ENCODE data around the gene AP4E1. TPM values are rescaled to one million over a fixed set of nuclear protein-coding genes. Genes with fewer than 3 reads are reported as not detected.

Gene AP4E1
- total and polyA plus RNA-seq, 5 donors, result 2.5 to 10.6 (median 7.1) TPM

DNA sequence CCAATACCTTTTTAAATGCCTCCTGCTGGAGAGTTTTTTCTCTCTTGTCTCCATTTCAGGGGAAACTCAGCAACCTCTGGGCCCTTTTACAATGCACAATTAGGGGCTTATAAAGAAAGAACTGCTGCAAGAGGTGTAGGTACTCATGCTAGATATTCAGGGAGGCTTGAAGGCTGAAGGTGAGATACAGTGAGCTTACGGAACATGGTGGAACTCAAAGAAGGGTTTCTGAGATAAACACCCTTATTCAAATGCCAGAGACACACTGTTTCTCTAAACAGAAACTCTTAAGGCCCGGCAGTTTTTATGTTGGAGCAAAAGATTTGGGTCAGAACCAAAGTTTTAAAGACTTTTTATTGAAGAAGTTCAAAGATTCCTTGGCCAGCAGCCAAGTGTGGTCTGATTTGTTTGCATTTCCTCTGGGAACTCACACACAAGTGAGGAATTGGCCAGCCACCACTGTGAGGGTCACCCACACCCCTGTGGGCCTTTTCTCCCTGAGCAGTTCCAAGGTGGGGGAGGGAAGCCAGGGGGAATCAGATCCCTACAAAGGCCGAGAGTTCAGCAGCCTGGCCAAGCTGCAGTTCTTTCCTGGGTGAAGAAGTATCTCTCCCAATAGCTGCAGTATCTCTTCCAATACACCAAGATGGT is 138.4 kb downstream of the AP4E1 start:
- ATAC-seq, result no peak
- DNase-seq, result peak; percentile 35 to 76 (median 61)
- Histone ChIP-seq H3K4me1 (ENCODE audit: control insufficient read depth, insufficient read depth, low read length) (peaks cover 7% of the 10 kb centered on the region), H3K27me3 (ENCODE audit: control insufficient read depth, insufficient read depth) (no peaks in the 10 kb centered on the region), H3K9me3 (ENCODE audit: control insufficient read depth, low read length) (no peaks in the 10 kb centered on the region), H3K27ac (ENCODE audit: low read length) (no peak overlapping the region), H3K4me3 (ENCODE audit: low read length) (no peak overlapping the region)
- intact Hi-C loops (cut with DNase I), result no loop called here
- 46% methylated on average over 3 of the region's 3 CpGs for WGBS

DNA sequence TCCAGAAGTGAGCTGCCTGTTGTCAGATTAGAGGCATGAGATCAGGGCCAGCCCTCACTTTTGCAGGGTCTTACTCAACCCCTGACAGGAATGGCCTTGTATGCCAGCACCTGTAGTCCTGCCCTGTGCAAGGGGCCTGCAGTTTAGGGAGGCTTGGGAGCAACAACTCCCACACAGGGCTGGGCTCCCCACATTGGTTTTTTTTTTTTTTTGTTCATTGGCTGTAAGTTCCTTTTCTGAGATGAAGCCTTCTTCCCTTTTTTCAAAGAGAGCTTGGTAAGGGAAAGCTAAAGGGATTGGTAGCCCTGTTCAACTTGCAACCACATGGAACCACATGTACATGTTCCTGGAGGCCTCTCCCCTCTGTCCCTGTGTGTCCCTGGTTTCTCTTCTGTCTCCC is 139.8 kb downstream of the AP4E1 start:
- ATAC-seq (no peak), DNase-seq (no peak)
- H3K9me3 ChIP-seq (ENCODE audit: control insufficient read depth, low read length), result no peaks in the 10 kb centered on the region
- no peak overlapping the region for H3K4me3 ChIP-seq (ENCODE audit: low read length)
- intact Hi-C loops (cut with DNase I), result no loop called here
- peaks cover 15% of the 10 kb centered on the region for H3K4me1 ChIP-seq (ENCODE audit: control insufficient read depth, insufficient read depth, low read length)
- H3K27me3 ChIP-seq (ENCODE audit: control insufficient read depth, insufficient read depth), result no peaks in the 10 kb centered on the region
- no peak overlapping the region for H3K27ac ChIP-seq (ENCODE audit: low read length)

DNA sequence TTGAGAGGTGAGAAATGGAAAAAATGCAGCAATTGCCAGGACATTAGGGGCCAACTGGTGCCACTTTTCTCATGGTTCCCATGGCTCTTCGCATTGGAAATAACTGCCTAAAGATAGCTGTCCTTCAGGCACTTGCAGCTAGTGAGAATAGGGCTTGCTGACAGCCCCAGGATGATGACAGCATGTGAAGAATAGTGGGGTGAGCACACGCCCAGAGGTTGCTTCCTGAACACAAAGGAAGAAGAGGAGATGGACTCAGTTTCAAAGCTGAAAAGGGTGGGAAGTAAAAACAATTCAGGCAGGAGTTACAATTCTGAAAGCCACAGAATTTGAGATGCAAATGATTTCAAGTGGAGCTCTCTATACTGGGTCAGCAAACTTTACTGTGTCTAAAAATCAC is 140.6 kb downstream of the AP4E1 start:
- H3K27me3 ChIP-seq (ENCODE audit: control insufficient read depth, insufficient read depth), result no peaks in the 10 kb centered on the region
- peaks cover 15% of the 10 kb centered on the region for H3K4me1 ChIP-seq (ENCODE audit: control insufficient read depth, insufficient read depth, low read length)
- no peak overlapping the region for H3K4me3 ChIP-seq (ENCODE audit: low read length)
- intact Hi-C loops (cut with DNase I), result no loop called here
- no peak overlapping the region for H3K27ac ChIP-seq (ENCODE audit: low read length)
- no peaks in the 10 kb centered on the region for H3K9me3 ChIP-seq (ENCODE audit: control insufficient read depth, low read length)
- DNase-seq (no peak), ATAC-seq (peak in 1 of 2 donors; percentile 47)
- 58% methylated on average over 2 of the region's 2 CpGs for WGBS

DNA sequence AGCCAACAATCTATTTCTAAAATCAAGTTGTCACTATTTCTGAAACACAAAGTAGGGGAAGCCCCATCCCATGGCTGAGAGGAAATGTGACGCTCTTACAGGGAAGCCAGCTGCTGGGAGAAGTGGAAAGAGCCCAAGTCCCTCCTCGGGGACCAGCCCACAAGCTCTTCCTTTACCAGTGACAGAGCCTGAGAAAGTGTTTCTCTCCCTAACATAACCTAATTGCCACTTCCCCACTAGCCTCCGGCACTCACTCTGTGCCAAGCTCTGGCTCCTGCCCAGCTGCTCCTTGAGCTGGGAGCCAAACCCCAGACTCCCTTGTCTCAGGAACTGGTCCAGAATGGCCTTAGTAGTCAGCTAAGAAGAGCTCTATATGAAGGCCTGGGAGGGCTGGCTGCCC is 143.3 kb downstream of the AP4E1 start:
- no peak overlapping the region for H3K4me3 ChIP-seq (ENCODE audit: low read length)
- H3K9me3 ChIP-seq (ENCODE audit: control insufficient read depth, low read length), result no peaks in the 10 kb centered on the region
- H3K27ac ChIP-seq (ENCODE audit: low read length), result no peak overlapping the region
- DNase-seq (peak; percentile 71 to 89 (median 88)), ATAC-seq (peak; percentile 87 to 91)
- peaks cover 15% of the 10 kb centered on the region for H3K4me1 ChIP-seq (ENCODE audit: control insufficient read depth, insufficient read depth, low read length)
- 15% methylated on average over 3 of the region's 3 CpGs for WGBS
- H3K27me3 ChIP-seq (ENCODE audit: control insufficient read depth, insufficient read depth), result no peaks in the 10 kb centered on the region
- intact Hi-C loops (cut with DNase I), result no loop called here

DNA sequence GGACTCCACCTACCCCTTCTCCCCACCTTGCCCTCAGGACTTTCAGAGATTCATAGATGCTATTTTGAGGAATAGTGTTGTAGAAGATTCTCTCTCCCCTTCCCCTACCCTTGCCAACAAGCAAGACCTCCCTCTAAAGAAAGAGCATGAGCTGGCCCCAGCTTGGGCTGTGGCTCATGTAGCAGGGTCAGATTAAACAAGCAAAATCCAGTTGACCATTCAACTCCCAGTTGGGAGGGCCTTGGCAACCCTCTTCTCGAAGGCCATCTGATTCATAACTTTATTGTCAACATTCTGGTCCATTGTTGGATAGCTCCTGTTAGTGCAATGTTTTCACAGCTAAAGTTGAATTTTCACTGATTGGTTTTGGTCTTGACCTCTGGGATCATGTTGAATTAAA is 145.1 kb downstream of the AP4E1 start:
- intact Hi-C loops (cut with DNase I), result no loop called here
- Histone ChIP-seq H3K4me3 (ENCODE audit: low read length) (no peak overlapping the region), H3K4me1 (ENCODE audit: control insufficient read depth, insufficient read depth, low read length) (peaks cover 9% of the 10 kb centered on the region), H3K27me3 (ENCODE audit: control insufficient read depth, insufficient read depth) (no peaks in the 10 kb centered on the region), H3K9me3 (ENCODE audit: control insufficient read depth, low read length) (no peaks in the 10 kb centered on the region), H3K27ac (ENCODE audit: low read length) (no peak overlapping the region)
- WGBS, result 67% methylated on average over 1 of the region's 1 CpG
- DNase-seq, result peak in 1 of 3 donors; percentile 51
- ATAC-seq, result no peak

DNA sequence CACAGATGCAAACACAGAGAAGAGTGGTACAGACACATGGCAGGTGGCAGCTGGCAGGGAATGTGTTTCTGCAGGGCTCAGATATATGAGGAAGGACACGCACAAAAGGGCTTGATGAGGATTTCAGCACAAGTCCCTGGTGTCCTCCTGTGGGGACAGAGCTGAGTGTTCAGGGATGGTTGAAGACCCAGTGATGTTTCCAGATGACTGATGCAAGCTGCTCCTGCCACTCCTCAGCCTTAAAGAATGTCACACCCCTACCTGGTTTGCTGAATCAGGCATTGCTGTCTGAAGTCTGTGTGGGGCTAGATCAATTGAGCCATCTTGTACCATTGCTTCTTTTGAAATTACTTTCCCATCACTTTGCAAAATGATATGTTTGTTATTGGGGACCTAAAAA is 146.1 kb downstream of the AP4E1 start:
- no peaks in the 10 kb centered on the region for H3K9me3 ChIP-seq (ENCODE audit: control insufficient read depth, low read length)
- WGBS, result 95% methylated on average over 1 of the region's 1 CpG
- peaks cover 9% of the 10 kb centered on the region for H3K4me1 ChIP-seq (ENCODE audit: control insufficient read depth, insufficient read depth, low read length)
- ATAC-seq (no peak), DNase-seq (no peak)
- intact Hi-C loops (cut with DNase I), result no loop called here
- no peak overlapping the region for H3K4me3 ChIP-seq (ENCODE audit: low read length)
- H3K27ac ChIP-seq (ENCODE audit: low read length), result no peak overlapping the region
- no peaks in the 10 kb centered on the region for H3K27me3 ChIP-seq (ENCODE audit: control insufficient read depth, insufficient read depth)

Other genes starting within 250 kb of the AP4E1 start
- gene TRPM7, start 221.9 kb upstream of the AP4E1 start, total RNA-seq, result 10 to 100 TPM; 29.0 to 36.9 (median 30.9) TPM
- gene TRPM7, start 221.9 kb upstream of the AP4E1 start, polyA plus RNA-seq, result 11.9 TPM
- gene SPPL2A, start 143.0 kb upstream of the AP4E1 start, total RNA-seq, result 100 to 1,000 TPM; 110 to 120 (median 116) TPM
- 33.5 TPM for gene SPPL2A, start 143.0 kb upstream of the AP4E1 start, polyA plus RNA-seq
- 1 to 10 TPM; 4.3 to 9.4 (median 6.6) TPM for gene TNFAIP8L3, start 186.2 kb downstream of the AP4E1 start, total RNA-seq
- 3.0 TPM for gene TNFAIP8L3, start 186.2 kb downstream of the AP4E1 start, polyA plus RNA-seq

Data from right cardiac atrium (tissue), 5 donors.